GM18868 (cell line): ENCODE data around the gene SH2D3C.

ENCODE experiments used
- ATAC-seq: cut with Tn5 transposase; IDR thresholded peaks from one replicate; pipeline ENCODE4 v1.9.1; 2021; ENCODE audit warnings: mild to moderate bottlenecking, moderate library complexity; ENCODE audit not compliant: unreplicated experiment

The SH2D3C gene

DNA sequence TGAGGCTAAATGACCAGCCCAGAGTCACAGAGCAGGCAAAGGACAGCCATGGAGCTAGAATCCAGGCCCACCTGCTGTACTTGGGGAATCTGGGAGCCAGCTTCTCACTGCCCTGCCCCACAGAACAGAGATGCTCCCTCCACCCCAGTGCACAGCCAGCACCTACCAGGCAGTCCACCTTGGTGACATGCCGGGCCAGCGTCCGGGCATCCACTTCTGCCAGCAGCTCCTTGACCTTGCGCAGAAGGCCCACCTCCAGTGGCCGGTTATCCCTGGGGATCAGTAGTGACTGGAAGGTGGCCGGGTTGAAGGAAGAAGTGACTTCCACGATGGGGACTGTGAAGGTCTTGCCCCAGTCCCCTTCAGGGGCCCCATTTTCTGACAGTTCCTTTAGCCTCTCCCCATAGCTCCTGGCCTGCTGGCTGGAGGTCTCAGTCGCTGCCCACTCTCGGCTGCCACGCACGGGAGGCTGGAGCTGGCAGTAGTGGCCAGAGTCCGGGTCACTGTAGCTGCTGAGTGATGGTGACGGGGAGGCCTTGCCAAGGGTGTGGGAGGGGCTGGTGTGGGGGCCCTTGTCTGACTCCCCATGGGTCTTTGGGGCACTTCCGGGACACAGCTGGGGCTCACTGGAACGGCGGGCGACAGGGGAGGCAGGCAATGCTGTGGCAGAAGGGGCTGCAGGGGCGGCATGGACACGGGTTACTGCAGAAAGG, 33.9 kb downstream of the SH2D3C start:
- no peak for ATAC-seq

DNA sequence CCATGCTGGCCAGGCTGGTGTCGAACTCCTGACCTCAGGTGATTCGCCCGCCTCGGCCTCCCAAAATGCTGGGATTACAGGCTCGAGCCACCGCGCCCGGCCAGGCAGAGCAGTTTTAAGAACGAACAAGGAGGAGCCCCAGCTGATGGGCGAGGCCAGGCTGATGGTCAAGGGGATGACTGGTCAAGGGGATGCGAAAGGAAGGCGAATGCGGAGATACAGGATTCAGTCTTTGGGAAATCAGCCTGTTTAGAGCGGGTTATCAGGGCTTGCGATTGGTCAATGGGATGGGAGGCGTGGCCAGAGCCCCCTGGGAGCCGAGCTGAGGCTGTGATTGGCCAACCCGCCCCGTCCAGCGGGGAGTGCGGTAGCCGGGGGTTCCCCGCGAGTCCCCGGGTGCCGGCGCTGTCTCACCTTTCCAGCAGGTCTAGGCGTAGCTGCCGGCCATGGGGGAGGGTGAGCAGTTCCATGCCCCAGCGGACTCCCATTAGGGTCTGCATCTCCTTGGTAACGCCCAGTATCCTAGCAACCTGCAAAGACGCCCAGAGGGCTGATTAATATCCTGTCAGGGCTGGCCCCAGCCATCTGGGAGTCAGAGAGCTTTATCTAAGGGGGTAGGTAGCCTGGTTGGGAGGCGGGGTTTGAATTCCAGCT, 35.9 kb downstream of the SH2D3C start:
- ATAC-seq, result no peak

DNA sequence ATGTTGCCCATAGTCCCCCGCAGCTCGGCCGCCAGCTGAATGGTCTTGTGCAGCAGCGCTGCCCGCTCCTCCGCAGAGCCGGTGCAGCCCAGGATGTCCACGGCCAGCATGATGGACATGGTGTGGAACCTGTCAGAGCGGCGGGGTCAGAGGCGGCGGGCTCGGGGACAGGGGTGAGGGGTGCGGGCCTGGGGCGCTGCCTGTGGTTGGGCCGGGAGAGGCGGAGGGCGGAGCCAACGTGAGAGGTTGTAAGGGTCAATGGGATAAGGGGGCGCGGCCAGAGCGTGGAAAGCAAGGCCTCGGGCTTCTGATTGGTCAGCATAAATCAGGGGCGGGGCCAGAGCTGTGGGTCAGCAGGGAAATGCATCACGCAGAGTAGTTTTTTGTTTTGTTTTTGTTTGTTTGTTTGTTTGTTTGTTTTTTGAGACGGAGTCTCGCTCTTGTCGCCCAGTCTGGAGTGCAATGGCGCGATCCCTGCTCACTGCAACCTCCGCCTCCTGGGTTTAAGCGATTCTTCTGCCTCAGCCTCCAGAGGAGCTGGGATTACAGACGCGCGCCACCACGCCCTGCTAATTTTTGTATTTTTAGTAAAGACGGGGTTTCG, 36.5 kb downstream of the SH2D3C start:
- no peak for ATAC-seq

DNA sequence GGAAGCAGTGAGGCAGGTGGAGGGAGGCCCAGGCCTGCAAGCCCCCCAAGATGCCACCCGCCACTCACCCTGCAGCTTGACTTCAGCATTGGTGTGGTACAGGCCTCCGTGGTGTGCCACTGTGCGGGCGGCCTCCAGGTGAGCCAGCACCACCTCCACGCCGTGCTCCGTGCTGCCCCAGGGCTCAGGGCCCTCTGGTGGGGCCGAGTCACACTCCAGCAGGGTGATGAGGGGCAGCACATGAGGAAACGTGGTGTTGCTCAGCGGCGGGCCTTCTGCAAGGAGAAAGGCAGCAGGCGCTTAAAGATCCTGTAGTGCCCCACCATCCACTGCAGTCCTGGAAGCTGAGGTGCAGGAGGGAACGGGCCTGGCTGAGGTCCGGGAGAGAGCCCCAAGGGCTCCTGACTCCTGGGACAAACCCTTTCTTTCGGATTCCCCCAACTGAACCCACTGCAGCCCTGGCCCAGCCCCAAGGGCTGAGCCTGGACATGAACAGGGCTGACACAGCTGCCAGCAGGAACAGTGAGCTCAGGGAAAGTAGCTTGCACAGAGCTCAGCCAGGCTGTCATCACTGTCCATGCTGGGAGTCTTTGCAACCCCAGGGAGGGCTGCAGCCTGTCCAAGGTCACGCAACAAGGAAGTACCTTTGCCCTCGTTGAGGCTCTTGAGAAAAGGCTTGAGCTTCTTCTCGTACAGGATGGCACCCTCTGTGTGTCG, 38.7 kb downstream of the SH2D3C start:
- no peak for ATAC-seq

GRCh38 chr9:127738666-127739065, 39.8 kb downstream of the SH2D3C start:
- no peak for ATAC-seq

DNA sequence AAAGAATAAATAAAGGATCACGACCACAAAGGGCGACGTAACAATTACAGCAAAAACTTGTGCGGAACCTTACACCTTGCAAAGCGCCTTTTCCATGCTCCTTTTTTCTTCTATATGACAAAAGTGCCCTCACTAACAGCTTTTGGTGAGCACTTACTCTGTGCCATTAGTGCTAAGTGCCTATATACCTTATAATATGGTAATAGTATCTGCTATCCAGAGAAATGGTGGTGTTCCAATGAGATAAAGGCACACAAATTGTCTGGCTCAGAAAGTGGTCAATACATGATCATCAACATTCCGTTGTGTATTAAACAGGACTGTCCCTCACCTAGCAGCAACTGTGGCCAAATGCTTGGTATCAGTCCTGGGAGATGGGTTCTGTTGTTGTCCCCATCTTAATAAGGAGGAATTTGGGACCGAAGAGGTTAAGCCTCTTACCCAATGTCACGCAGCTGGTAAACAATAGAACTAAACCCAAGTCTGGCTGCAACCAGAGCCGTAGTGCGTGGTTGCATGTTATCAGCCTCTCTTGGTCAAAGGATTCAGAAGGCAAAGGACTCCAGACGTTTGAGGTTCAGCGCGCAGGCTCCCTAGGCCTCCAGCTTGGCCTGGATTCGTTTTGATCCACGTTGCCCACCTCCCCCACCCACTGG, 42.8 kb downstream of the SH2D3C start:
- ATAC-seq, result peak; percentile 3

- ATAC-seq, result peak; percentile 87
Measured at GRCh38 chr9:127734747-127735529, 43.5 kb downstream of the SH2D3C start, which contains the start of gene TOR2A. Gene TOR2A (minus strand): TSS chr9:127735294. CDS start chr9:127735270, 24 bp downstream.

DNA sequence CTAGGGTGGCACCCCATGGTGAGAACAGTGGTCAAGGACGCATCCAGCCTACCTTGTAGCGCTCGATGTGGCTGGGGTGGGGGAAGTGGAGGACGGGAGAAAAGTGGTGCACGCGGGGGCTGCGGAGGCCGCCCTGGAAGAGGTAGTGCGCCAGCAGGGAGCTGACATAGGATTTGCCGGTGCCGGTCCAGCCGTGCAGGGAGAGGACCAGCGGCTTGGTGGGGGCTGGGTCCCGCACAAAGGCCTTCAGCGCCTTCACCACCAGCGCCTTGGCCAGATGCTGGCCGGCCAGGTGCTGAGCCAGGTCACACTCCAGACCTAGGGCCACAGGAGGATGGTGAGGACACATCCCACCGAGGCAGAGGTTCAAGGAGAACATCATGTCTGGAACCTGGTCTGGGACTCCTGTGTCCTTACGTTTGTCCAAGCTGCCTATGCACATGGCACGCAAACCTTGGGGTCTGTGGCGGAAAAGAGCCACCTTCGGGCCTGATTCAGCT, 44.2 kb downstream of the SH2D3C start:
- ATAC-seq, result no peak

DNA sequence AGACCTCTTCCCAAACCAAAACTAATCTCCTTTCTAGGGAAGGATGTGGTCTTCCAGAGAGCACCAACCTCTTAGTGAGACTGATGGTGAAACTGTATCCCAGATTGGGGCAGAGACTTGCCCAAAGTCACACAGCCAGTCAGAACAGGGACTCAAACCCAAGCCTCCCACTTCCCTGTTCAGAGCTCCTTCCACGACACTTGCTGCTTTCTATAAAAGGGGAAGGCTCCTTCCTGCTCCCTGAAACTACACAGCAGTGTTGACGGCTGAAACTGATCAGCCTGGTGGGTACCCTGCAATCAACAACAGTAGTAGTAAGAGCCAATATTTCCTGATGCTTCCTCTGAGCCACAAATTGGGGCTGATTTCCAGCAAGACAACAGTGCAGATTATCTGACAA, 44.9 kb downstream of the SH2D3C start:
- ATAC-seq, result no peak

DNA sequence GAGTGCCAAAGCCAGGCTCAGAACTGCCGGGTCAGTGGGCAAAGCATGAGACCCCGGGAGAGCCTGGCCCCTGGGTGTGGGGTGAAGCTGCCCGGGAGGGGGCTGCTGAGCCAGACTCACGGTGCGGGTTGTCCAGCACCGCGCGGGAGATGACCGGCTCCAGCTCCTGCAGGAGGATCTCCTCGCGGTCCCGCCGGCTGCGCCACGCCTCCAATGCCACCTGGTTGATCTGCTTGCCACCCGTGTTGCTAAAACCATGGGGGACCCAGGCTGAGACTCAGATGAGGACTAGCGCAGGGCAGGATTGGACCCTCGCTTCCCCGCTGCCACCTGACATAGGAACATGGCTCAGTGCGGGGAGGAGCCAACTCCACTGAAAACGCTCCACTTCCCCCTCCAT, 46.0 kb downstream of the SH2D3C start:
- no peak for ATAC-seq

- ATAC-seq, result no peak
Measured at GRCh38 chr9:127731938-127732337, 46.5 kb downstream of the SH2D3C start.

DNA sequence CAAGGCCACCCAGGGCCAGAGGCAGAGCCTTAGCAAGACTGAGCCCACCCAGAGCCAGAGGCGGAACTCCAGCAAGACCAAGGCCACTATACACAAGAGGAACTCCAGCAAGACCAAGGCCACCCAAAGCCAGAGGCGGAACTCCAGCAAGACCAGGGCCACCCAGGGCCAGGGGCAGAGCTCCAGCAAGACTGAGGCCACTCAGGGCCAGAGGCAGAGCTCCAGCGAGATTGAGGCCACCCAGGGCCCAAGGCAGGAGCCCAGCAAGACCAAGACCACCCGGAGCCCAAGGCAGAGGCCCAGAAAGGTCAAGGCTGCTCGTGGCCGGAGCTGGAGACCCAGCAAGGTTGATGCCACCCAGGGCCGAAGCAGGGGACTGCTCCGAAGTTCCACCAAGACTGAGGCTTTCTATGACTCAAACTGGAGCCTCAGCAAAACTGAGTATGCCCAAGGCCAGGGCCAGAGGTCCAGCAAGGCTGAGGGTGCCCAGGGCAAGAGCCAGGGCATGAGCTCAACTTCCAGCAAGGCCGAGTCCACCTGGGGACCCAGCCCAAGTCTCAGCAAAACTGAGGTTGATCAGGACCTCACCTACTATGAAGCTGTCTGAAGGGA, 47.6 kb downstream of the SH2D3C start:
- no peak for ATAC-seq

GRCh38 chr9:127730262-127730661, 48.2 kb downstream of the SH2D3C start:
- ATAC-seq, result no peak

GRCh38 chr9:127729522-127730256, 48.8 kb downstream of the SH2D3C start:
- ATAC-seq, result no peak

- no peak for ATAC-seq
Measured at GRCh38 chr9:127728808-127729207, 49.7 kb downstream of the SH2D3C start.

GRCh38 chr9:127726871-127727270, 51.6 kb downstream of the SH2D3C start:
- ATAC-seq, result no peak

DNA sequence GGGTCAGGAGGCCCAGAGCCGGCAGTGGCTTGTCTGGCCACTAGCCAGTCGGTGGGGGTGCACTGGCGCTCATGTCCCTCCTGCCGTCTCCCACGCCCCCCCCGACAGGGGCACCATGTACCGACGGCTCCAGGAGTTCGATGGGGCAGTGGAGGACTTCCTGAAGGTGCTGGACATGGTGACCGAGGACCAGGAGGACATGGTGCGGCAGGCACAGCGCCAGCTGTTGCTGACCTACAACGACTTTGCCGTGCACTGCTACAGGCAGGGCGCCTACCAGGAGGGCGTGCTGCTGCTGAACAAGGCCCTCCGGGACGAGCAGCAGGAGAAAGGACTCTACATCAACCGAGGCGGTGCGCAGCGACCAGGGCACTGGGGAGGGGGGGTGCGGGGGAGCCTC, 54.5 kb downstream of the SH2D3C start:
- no peak for ATAC-seq

DNA sequence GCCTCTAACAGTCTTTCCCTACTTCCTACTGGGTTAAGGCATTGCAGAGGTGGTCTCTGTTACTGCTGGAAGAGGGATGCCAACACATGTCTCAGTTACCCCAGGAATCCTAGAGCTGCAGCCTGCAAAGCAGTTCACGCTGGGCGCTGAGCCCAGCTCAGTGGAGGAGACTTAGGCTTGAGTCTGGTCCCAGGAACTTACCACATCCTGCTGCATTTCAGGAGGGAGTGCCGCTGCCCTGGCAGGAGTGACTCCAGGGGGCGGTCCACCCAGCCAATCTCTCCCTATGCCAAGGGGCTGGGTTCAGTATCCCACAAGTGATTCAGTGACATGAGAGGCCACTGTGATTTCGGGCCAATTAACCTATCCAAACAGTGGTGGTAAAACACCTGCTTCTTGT, 55.0 kb downstream of the SH2D3C start:
- no peak for ATAC-seq

- ATAC-seq, result no peak
Measured at GRCh38 chr9:127723013-127723412, 55.5 kb downstream of the SH2D3C start.
